Stomach (tissue), 9 donors: ENCODE measurements around the gene C2orf92. TPM values are rescaled to one million over a fixed set of nuclear protein-coding genes. Genes with fewer than 3 reads are reported as not detected.
A peak's percentile ranks its signal among the peaks of the same experiment; 100 is the strongest.

ENCODE experiments used
- DNase-seq, 2 donors: peaks; one replicate each; pipeline versions ENCODE4 v3.0.0 to v3.0.0-alpha.2; 2013 to 2019
- H3K27ac ChIP-seq, 5 donors: fragments of 200-600 bp in 4 of 5; sonication (generic) in 4 of 5; one replicate each; pipeline ENCODE4 v1.5.1; 2013 to 2019; ENCODE audit warnings: mild to moderate bottlenecking in 1 of 5, moderate library complexity in 1 of 5
- H3K27me3 ChIP-seq, 3 donors: fragments of 200-600 bp; sonication (generic); one replicate each; pipeline ENCODE4 v1.5.1; 2017 to 2019; ENCODE audit warnings: mixed run types in 1 of 3
- H3K36me3 ChIP-seq, 4 donors: fragments of 200-600 bp; sonication (generic); 1 replicate in 3 of 4; 2 replicates in 1 of 4; pipeline ENCODE4 v1.5.1; 2016 to 2019
- H3K4me1 ChIP-seq, 4 donors: fragments of 200-600 bp; sonication (generic); one replicate each; pipeline ENCODE4 v1.5.1; 2016 to 2019
- H3K4me3 ChIP-seq, 4 donors: fragments of 200-600 bp; sonication (generic) in 3 of 4; one replicate each; pipeline ENCODE4 v1.5.1; 2016 to 2019; ENCODE audit warnings: mild to moderate bottlenecking in 1 of 4
- H3K9me3 ChIP-seq, 4 donors: fragments of 200-600 bp; sonication (generic); one replicate each; pipeline ENCODE4 v1.5.1; 2016 to 2019
- EP300 ChIP-seq: sonication (generic); formaldehyde crosslinking; IDR thresholded peaks from one replicate; pipeline ENCODE4 v1.6.1; 2017; ENCODE audit warnings: antibody characterized with exemption
- POLR2A ChIP-seq, 4 donors: fragments of 450-650 bp; IDR thresholded peaks; one replicate each; pipeline ENCODE4 v1.6.1; 2016; ENCODE audit warnings: antibody characterized with exemption in 4 of 4, control low read depth in 2 of 4, mild to moderate bottlenecking in 1 of 4, moderate library complexity in 1 of 4
- POLR2AphosphoS5 ChIP-seq, 3 donors: sonication (generic); formaldehyde crosslinking; IDR thresholded peaks; one replicate each; pipeline ENCODE4 v1.6.1; 2016; ENCODE audit warnings: antibody characterized with exemption in 3 of 3
- WGBS, 5 donors: extraction: QIAGEN DNeasy Blood & Tissue Kit in 3 of 5; methylation state at CpG; one replicate each; pipeline versions ENCODE4 v1.1.5 to v1.1.7; 2013 to 2018; 5-methylcytosine and 5-hydroxymethylcytosine counted together
- intact Hi-C: fragments of 100-400 bp; cut with DNase I; formaldehyde crosslinking; loops from one replicate; pipeline ENCODE4 v1.15.1; 2023; ENCODE audit warnings: low total_unique reads
- polyA plus RNA-seq, 3 donors: library from polyadenylated mRNA; stranded (reverse); fragments of 200-250 nt; gene quantifications; one replicate each; pipeline ENCODE4 v1.2.3, GENCODE V29; 2013
- total RNA-seq, 5 donors: library from RNA; depleted of rRNA; stranded (reverse); fragments of >200 nt; gene quantifications; one replicate each; pipeline versions ENCODE4 v1.1.0 to v1.2.3, GENCODE V29; 2014 to 2016
- TF ChIP-seq, protein P1 (sequence below), 7 experiments: fragments of 450-650 bp in 4 of 7; fragments of 200-600 bp in 3 of 7; sonication (generic) in 3 of 7; IDR thresholded peaks; one replicate each; pipeline ENCODE4 v1.5.1; 2016 to 2019; ENCODE audit warnings: antibody characterized with exemption in 7 of 7, control low read depth in 2 of 7, mild to moderate bottlenecking in 1 of 7
- donor health status: healthy with polysubstance abuse.
- donor health status: Bipolar disorder and iron deficiency.
- donor health status: healthy.

The C2orf92 gene
- total and polyA plus RNA-seq, 8 donors = 2.3 to 35.3 (median 6.0) TPM; not detected in 2

GRCh38 chr2:97661927-97662326 lies 7.6 kb upstream of the C2orf92 start:
- no peaks in the 10 kb centered on the region for H3K9me3 ChIP-seq
- intact Hi-C loops = no loop called here
- peak overlapping the region in 3 of 4 donors; percentile 71 to 91 (median 79) for H3K4me3 ChIP-seq
- peaks cover 23 to 40% (median 37%) of the 10 kb centered on the region in 4 donors for H3K36me3 ChIP-seq
- 61 to 78% (median 73%) methylated on average over 6 of the region's 6 CpGs for WGBS, 5 donors
- peaks cover 17 to 43% (median 35%) of the 10 kb centered on the region in 4 donors for H3K4me1 ChIP-seq
- DNase-seq = no peak
- peak overlapping the region in 3 of 5 donors; percentile 97 to 99 (median 97) for H3K27ac ChIP-seq
- H3K27me3 ChIP-seq = no peaks in the 10 kb centered on the region
- TF ChIP-seq, protein P1, sequence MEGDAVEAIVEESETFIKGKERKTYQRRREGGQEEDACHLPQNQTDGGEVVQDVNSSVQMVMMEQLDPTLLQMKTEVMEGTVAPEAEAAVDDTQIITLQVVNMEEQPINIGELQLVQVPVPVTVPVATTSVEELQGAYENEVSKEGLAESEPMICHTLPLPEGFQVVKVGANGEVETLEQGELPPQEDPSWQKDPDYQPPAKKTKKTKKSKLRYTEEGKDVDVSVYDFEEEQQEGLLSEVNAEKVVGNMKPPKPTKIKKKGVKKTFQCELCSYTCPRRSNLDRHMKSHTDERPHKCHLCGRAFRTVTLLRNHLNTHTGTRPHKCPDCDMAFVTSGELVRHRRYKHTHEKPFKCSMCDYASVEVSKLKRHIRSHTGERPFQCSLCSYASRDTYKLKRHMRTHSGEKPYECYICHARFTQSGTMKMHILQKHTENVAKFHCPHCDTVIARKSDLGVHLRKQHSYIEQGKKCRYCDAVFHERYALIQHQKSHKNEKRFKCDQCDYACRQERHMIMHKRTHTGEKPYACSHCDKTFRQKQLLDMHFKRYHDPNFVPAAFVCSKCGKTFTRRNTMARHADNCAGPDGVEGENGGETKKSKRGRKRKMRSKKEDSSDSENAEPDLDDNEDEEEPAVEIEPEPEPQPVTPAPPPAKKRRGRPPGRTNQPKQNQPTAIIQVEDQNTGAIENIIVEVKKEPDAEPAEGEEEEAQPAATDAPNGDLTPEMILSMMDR (IDR thresholded peaks at IDR 0.05) = no peak
- TF ChIP-seq EP300 (no peak), POLR2A (IDR thresholded peaks at IDR 0.05) (no peak), POLR2AphosphoS5 (IDR thresholded peaks at IDR 0.05) (no peak)

GRCh38 chr2:97662386-97662894 lies 7.1 kb upstream of the C2orf92 start:
- TF ChIP-seq POLR2A (IDR thresholded peaks at IDR 0.05) = no peak
- no peak for TF ChIP-seq EP300
- Histone ChIP-seq H3K4me1 (peaks cover 17 to 43% (median 35%) of the 10 kb centered on the region in 4 donors), H3K36me3 (peaks cover 18 to 35% (median 32%) of the 10 kb centered on the region in 4 donors), H3K27me3 (no peaks in the 10 kb centered on the region), H3K4me3 (peak overlapping the region; percentile 58 to 91 (median 75)), H3K9me3 (no peaks in the 10 kb centered on the region), H3K27ac (peak overlapping the region; percentile 92 to 99 (median 97))
- DNase-seq = no peak
- intact Hi-C loops = no loop called here
- WGBS, 5 donors = 28 to 36% (median 31%) methylated on average over 12 of the region's 12 CpGs

DNA sequence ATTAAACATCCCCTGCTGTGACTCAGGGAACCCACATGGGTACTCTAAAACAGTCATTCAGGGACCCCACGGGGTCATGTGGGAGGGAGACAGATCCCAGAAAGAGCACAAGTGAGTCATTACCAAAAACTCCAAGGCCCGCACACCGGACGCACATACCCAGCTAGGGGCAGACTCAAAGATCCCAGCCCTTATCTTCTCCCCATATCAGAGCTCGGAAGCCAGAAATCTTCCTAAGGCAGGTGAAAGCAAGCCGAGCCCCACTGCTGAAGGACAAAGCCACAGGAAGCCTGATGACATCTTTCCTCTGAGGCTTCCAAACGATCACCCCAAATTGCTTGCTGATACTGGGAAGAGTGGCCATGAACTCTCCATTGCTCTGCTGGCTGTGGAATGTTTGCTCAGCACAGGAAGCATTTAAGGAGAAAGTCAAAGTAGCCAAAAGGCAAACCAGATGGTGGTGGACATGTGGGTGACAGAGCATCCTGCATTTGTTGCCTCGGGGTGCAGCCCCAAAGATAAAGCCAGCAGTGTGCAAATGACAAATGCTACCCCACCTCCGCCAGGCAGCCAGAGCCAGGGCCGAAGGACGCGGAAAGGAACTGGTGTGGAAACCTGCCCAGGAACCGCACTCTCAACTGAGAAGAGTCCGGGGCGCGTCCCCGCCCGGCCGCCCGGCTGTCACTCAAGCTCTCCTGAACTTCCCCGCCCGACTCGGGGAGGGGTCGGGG lies 6.5 kb upstream of the C2orf92 start:
- peaks cover 17 to 43% (median 35%) of the 10 kb centered on the region in 4 donors for H3K4me1 ChIP-seq
- H3K27ac ChIP-seq = peak overlapping the region; percentile 92 to 99 (median 97)
- no peaks in the 10 kb centered on the region for H3K27me3 ChIP-seq
- peak in 1 of 4 donors; percentile 16 for TF ChIP-seq POLR2A (IDR thresholded peaks at IDR 0.05)
- peak in 2 of 3 donors; percentile 10 to 69 for TF ChIP-seq POLR2AphosphoS5 (IDR thresholded peaks at IDR 0.05)
- TF ChIP-seq, protein P1 (IDR thresholded peaks at IDR 0.05) = no peak
- no peak for TF ChIP-seq EP300
- WGBS, 5 donors = 0 to 1% (median 1%) methylated on average over 19 to 24 of the region's 24 CpGs
- no peaks in the 10 kb centered on the region for H3K9me3 ChIP-seq
- peak overlapping the region; percentile 58 to 91 (median 75) for H3K4me3 ChIP-seq
- peaks cover 12 to 29% (median 26%) of the 10 kb centered on the region in 4 donors for H3K36me3 ChIP-seq
- peak; percentile 78 to 89 for DNase-seq
- intact Hi-C loops = no loop called here

DNA sequence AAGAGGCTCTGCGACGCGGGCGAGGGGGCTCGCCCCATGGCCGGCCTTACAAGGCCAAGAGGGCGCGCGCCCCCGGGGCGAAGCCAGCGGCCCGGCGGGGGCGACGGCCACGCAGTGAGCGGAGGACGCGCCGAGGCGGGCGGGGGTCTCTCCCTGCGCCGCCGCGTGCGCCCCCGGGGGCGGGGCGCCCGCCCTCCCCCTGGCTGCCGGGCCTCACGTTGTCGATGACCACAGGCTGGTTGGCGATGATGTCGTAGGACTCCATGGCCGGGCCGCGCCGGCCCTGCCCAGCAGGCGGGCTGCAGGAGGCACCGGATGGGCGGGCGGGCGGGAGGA lies 5.9 kb upstream of the C2orf92 start:
- Histone ChIP-seq H3K27ac (peak overlapping the region; percentile 92 to 99 (median 97)), H3K36me3 (peaks cover 6 to 25% (median 22%) of the 10 kb centered on the region in 4 donors), H3K9me3 (no peaks in the 10 kb centered on the region), H3K27me3 (no peaks in the 10 kb centered on the region), H3K4me3 (peak overlapping the region; percentile 58 to 91 (median 75)), H3K4me1 (peaks cover 17 to 43% (median 35%) of the 10 kb centered on the region in 4 donors)
- TF ChIP-seq, protein P1 (IDR thresholded peaks at IDR 0.05) = no peak
- TF ChIP-seq POLR2AphosphoS5 (IDR thresholded peaks at IDR 0.05) = no peak
- no peak for TF ChIP-seq POLR2A (IDR thresholded peaks at IDR 0.05)
- no peak for TF ChIP-seq EP300
- intact Hi-C loops = no loop called here
- WGBS, 5 donors = 0 to 5% (median 1%) methylated on average over 4 to 46 of the region's 46 CpGs; no CpG with 5 or more reads in 1 of the 5 donors
- DNase-seq = no peak
